Stimulated activated CD4-positive, alpha-beta T cell treated with anti-CD3 and anti-CD28 coated beads, Interleukin-12 subunit alpha, Interleukin-12 subunit beta, amount 100 ng/mL, for 24 hours (primary cell): ENCODE data around the gene DCN.

ENCODE experiments used
- DNase-seq, 2 experiments: peaks; one replicate each; pipeline ENCODE4 v3.0.0-alpha.2; 2020; ENCODE audit warnings: low read depth in 2 of 2

Gene DCN

DNA sequence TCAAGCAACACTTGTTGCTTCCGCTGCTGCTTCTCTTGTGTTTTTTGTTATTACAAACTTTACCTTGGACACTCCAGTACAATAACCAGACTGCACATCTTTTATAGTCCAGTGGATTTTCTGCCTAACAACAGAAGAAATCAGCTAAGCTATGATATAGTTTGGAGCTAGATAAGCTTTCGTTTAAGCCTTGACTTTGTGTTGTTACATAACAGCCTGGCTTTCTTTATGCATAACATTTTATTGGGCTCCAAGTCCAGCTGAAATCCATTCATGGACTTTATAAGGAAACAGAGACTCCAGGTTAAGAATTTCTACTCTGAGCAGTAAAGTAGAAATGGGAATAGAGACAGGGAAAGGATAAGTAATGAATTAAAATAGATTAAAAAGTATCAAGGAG lies 3.5 kb upstream of the DCN start:
- DNase-seq: no peak

DNA sequence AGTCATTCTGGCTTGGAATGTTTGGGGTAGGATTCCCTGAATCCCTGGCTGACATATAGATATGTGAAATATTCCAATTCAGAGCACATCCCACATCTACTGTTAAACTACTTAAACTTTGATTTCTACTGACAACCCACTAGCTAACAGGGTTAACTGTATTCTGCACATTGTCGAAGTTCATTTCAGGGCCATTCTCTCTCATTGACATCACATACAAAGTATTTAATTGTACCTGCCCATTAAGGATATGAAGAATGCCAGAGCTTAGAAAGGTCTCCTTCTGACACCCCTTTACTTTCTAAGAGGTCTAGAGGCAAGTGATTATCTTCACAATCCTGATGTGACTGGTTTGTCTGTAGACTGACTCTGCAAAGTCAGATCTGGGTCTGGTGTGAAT lies 2.8 kb upstream of the DCN start:
- DNase-seq: no peak

DNA sequence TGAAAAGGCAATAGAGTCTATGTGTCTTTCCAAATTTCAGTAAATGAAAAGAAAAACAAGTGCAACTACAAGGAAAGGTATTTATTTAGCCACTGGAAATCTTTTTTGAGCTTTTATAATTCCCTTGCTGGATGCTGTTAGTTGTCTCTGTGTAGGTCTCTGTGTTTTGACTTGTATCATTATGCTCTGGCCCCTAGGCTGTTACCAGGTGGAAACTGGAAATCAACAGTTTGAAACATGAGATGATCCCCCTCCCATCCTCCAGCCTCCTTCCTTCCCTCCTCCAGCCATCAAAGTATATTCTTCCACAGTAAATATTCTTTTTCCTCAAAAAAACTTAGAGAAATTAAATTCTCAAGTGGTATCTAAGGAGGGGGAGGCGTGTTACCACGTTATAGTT lies 934 bp upstream of the DCN start:
- no peak for DNase-seq

DNA sequence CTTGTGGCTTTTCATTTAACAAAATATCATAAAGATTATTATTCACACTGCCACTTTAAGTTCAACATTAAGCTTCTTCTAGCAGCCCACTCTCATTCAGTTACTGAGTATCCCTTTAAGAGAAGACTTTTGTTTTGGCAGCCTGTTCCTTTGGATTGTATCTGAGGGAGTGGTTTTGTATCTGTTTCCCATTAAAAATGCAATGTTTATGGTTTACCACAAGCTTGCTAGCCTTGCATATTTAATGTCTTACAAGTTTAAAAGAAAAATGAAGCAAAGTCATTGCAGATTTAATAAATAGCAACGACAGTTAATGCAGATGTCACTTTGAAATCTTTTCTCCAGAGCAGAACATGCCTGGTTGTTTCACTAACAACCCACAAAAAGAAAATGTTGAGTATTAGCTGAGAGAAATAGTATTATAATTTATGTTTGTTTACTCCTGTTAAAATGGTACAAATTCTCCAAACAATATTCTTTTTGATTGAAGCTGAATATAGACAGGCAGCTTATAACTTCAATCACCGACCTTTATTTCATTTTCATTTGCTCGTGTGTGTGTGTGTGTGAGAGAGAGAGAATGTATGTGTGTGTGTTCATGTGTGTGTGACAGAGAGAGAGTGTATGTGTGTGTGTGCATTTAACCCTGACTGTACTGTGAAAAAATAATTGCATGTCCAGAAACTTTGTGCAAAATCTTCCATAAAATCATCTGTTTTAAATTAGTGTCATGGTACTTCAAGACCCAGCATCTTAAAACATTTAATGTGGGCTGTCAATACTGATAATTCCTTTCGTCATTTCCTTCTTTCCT lies 1.8 kb downstream of the DCN start:
- no peak for DNase-seq

DNA sequence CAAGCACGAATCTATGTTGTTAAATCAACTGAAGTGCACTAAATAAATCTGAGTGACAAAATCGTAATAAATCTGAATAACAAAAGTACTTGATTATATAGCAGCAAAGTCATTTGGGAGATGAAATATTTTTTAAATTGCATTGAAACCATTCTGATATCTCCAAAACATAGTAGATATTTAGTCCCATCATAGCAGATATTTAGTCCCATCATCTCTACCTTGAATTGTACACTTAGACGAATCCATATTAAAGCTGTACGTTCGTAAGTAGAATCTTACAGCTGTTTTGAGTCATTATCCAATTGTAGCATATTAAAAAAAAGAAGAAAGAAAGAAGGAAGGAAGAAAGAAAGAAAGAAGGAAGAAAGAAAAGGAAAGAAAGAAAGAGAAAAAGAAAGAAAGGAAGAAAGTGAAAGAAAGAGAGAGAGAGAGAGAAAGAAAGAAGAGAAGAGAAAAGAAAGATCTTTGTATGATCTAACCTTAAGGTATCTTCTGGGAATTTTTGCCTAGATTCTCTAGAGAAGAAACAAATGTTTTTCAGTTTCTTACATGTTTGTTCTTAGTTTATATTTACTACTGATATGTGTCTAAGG lies 2.6 kb downstream of the DCN start:
- no peak for DNase-seq

- DNase-seq: no peak
These were observed 3.3 kb downstream of the DCN start for GRCh38 chr12:91179315-91179714.

GRCh38 chr12:91178781-91179180 lies 3.8 kb downstream of the DCN start:
- no peak for DNase-seq

DNA sequence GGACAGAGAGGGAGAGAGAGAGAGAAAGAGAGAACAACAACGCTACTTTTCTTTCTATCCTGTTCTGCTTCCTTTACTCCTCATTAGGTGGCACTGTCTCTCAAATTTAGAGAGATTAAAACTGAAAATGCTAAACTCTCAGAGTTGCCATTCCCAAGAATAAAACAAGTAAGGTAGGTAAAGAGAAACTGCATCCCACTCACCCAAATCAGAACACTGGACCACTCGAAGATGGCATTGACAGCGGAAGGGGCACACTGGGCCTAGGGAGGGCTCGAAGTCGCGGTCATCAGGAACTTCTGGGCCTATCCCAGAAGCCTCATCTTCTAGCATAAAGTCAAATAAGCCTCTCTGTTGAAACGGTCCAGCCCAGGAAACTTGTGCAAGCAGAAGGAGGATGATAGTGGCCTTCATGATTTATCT lies 4.5 kb downstream of the DCN start:
- DNase-seq: no peak

- no peak for DNase-seq
These were observed 5.2 kb downstream of the DCN start for GRCh38 chr12:91177381-91177780.

DNA sequence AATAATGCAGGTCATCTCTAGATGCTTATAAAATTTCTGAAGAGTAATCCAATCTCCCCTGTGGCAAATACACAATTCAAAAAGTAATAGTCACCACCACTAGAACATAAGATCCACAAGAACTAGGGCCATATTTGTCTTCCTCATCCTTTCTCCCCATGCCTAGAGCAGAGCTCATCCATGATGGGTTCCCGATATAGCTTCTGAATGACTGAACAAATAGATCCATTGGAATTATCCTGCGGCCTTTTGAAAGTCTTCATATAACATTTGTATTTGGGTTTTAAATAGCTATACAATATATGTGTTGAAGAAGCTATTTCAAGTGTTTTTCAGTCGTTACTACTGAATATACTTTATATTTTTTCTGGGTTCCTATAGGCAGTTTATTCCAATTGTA lies 5.7 kb downstream of the DCN start:
- no peak for DNase-seq

DNA sequence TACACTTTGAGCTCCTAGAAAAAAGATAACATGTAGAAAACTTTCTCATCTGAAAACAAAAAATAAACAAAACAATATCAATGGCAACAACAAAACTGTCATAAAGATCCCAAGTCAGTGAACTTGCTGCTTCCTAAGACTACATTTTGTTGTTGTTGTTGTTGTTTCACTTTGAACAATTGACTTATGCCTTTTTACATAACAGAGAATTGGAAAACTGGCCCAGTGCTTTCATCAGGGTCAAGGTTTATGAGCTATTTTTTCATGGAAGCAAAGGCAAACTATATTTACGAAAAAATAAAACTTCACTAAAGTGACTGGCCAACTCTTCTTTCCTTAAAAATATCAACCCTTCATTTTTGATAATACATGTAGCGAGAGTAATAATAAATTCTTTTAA lies 6.3 kb downstream of the DCN start:
- no peak for DNase-seq

- no peak for DNase-seq
These were observed 9.5 kb downstream of the DCN start for GRCh38 chr12:91173124-91173523.

DNA sequence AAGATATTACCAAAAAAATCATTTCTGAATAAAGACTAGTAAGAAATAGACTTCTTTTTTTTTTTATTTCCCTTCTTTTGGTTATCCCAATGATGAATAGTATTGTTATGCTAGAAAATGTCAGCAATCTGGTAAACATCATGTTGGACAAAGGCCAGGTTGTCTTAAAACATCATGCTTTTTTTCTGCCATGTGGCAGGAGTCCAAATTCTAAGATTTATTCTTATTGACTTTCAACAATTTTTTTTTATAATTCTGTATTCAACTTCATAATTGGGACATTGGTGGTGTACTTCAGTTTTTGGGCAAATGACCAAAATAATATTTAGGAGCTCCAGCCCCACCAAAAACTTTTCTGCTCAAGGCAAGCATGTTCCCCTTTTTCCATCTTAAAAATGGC lies 10.5 kb downstream of the DCN start:
- no peak for DNase-seq

DNA sequence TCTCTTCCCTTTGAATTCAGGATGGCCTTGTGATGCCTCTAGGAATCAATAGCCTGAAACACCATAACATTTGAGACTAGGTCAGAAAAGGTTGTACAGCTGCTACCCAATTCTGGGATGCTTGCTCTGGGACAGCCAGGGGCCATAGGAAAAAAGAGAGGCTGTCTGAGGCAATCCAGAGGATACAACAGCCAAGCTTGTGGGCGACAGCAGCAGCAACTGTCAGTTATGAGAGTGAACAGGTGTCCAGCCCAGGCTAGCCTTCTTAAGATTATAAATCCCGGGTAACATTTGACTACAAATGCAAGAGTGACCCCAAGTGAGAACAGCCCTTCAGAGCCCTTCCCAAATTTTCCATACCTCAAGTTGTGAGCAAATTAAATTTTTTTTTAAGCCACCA lies 11.1 kb downstream of the DCN start:
- no peak for DNase-seq

- DNase-seq: no peak
These were observed 19.5 kb downstream of the DCN start for GRCh38 chr12:91163116-91163515.

GRCh38 chr12:91161009-91161408 lies 21.6 kb downstream of the DCN start:
- DNase-seq: no peak

GRCh38 chr12:91155990-91156389 lies 26.6 kb downstream of the DCN start:
- no peak for DNase-seq

DNA sequence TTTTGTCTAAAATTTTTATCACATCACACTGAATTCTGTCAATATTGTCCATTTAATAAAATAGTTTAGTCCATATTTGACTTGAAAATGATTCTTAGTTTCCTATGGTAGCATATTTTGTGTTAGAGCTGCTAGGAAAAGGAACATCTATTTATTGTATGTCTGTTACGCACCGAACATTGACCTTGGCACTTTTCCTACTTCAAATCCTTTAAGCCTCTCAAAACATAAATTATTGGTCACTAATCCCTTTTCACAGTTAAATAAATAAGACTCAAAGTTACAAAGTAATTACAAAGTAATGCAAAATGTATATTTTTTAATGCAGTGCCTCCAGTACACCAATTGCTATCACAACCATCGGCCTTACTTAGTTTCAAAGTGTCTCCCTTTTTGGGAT lies 28.5 kb downstream of the DCN start:
- no peak for DNase-seq

GRCh38 chr12:91144053-91144452 lies 38.6 kb downstream of the DCN start:
- DNase-seq: no peak

DNA sequence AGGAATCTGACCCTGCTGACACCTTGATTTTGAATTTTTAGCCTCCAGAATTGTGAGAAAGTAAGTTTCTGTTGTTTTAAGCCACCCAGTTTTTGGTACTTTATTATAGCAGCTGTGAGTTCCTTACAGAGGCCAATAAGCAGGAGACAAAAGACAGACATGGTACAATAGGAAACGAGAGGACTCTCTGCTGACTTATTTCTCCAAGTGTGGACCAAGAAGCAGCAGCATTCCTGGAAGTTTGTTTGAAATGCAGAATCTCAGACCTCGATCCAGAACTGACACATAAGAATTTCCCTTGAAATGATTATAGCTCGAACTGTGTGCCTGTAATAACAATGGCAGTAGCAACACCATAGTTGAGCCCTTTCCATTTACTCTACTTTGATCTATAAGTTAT lies 39.4 kb downstream of the DCN start:
- DNase-seq: no peak

DNA sequence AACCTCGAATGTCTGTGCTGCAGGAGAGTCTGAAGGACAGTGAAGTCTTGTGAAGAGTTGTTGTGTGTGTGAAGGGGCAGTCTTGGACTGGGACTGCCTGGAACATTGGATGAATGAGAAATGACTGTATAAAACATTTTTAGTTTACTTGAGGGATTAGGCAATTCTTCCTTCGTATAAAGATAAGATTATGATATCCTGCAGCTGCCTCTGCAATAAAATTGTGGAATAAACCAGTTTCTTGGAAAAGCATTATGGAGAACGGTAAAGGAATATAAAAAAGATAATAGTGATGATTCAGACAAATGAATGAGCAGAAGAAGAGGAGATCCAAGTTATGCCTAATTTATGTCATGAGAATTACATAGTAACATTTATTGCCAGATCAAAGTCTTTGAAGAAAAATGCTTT lies 40.4 kb downstream of the DCN start:
- DNase-seq: no peak

GRCh38 chr12:91140026-91140931 lies 42.3 kb downstream of the DCN start:
- DNase-seq: no peak

GRCh38 chr12:91139286-91139685 lies 43.3 kb downstream of the DCN start:
- no peak for DNase-seq
